IMR-90 (cell line): ENCODE measurements around the gene INPP5A.

Experiments
- CEBPB ChIP-seq: IDR thresholded peaks from 2 replicates; pipeline ENCODE4 v1.6.1; 2012; ENCODE audit warnings: low read depth, low read length, improper control_type of control experiment
- MXI1 ChIP-seq: IDR thresholded peaks from 2 replicates; pipeline ENCODE4 v1.6.1; 2012; ENCODE audit warnings: low read depth, mild to moderate bottlenecking, low read length, moderate library complexity, borderline replicate concordance
- POLR2A ChIP-seq: IDR thresholded peaks from 2 replicates; pipeline ENCODE4 v1.6.1; 2012; ENCODE audit warnings: mild to moderate bottlenecking, low read depth, low read length
- RAD21 ChIP-seq: IDR thresholded peaks from 2 replicates; pipeline ENCODE4 v1.6.1; 2012; ENCODE audit warnings: low read length, improper control_type of control experiment
- RFX5 ChIP-seq: IDR thresholded peaks from 2 replicates; pipeline ENCODE4 v1.8.0; 2012; ENCODE audit warnings: low read depth, mild to moderate bottlenecking, low read length, moderate library complexity
- TF ChIP-seq, protein P1 (sequence below): conservative IDR thresholded peaks from 2 replicates; pipeline ENCODE4 v1.5.1; 2012; ENCODE audit warnings: mild to moderate bottlenecking, low read depth, low read length, improper control_type of control experiment

DNA sequence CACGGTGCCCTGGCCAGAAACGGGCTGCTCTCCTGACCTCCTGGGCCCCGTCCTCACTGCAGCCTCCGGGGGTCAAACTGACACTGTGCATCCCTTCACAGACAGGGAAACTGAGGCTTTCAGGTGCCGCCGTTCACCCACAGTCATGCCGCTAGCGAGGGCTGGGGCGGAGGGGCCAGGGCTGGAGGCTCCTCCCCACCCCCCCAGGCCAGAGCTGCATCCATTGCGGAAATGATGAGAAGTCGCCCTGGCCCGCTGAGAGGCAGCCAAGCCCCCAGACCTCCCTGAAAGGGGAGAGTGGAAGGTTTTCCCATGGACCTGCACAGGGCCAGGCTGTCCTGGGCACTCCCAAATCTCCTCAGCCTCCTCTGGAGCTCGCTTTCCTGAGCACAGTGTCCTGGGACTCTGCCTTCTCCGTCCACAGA lies 16.5 kb upstream of the INPP5A start:
- TF ChIP-seq POLR2A, result no peak
- no peak for TF ChIP-seq RAD21
- TF ChIP-seq, protein P1, sequence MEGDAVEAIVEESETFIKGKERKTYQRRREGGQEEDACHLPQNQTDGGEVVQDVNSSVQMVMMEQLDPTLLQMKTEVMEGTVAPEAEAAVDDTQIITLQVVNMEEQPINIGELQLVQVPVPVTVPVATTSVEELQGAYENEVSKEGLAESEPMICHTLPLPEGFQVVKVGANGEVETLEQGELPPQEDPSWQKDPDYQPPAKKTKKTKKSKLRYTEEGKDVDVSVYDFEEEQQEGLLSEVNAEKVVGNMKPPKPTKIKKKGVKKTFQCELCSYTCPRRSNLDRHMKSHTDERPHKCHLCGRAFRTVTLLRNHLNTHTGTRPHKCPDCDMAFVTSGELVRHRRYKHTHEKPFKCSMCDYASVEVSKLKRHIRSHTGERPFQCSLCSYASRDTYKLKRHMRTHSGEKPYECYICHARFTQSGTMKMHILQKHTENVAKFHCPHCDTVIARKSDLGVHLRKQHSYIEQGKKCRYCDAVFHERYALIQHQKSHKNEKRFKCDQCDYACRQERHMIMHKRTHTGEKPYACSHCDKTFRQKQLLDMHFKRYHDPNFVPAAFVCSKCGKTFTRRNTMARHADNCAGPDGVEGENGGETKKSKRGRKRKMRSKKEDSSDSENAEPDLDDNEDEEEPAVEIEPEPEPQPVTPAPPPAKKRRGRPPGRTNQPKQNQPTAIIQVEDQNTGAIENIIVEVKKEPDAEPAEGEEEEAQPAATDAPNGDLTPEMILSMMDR, result no peak
- no peak for TF ChIP-seq CEBPB
- no peak for TF ChIP-seq MXI1
- no peak for TF ChIP-seq RFX5
